Activated CD8-positive, alpha-beta T cell treated with anti-CD3 and anti-CD28 coated beads, Interleukin-2, amount 10 ng/mL, durations not matched to agents 7 days and 5 days (primary cell): Measurements from ENCODE around the gene SEMA4D. TPM values are rescaled to one million over a fixed set of nuclear protein-coding genes. Genes with fewer than 3 reads are reported as not detected.
"Not testable (repeated sequence)": the region's sequence is repeated elsewhere in the genome, so short reads cannot be mapped to it uniquely, and the experiment has no call there.

ENCODE experiments used
- ATAC-seq: fragments of 150-1000 bp; cut with Tn5 transposase; one replicate; pipeline ENCODE4 v1.10.0; 2021; ENCODE audit warnings: moderate library complexity
- CTCF ChIA-PET: fragments of 350-600 bp; sonication (Branson Sonifier 250); formaldehyde crosslinking; loops from one replicate; lab custom pipeline; 2021; ENCODE audit warnings: antibody characterized with exemption; lab: Charles Lee
- POLR2A ChIA-PET: fragments of 350-600 bp; sonication (Branson Sonifier 250); formaldehyde crosslinking; loops from one replicate; lab custom pipeline; 2021; ENCODE audit warnings: antibody characterized with exemption; lab: Charles Lee
- DNase-seq: peaks from one replicate; pipeline ENCODE4 v3.0.0-alpha.2; 2020
- H3K27ac Mint-ChIP-seq: one replicate; pipeline ENCODE4 v1.8.0; 2021; ENCODE audit warnings: mild to moderate bottlenecking, mixed read lengths
- H3K27me3 Mint-ChIP-seq: one replicate; pipeline ENCODE4 v1.8.0; 2021; ENCODE audit warnings: low read depth, mixed read lengths
- H3K36me3 Mint-ChIP-seq: one replicate; pipeline ENCODE4 v1.8.0; 2021; ENCODE audit warnings: low read depth, mixed read lengths
- H3K4me1 Mint-ChIP-seq: one replicate; pipeline ENCODE4 v1.8.0; 2021; ENCODE audit warnings: low read depth, mixed read lengths
- H3K4me3 Mint-ChIP-seq: one replicate; pipeline ENCODE4 v1.8.0; 2021; ENCODE audit warnings: mild to moderate bottlenecking, mixed read lengths
- H3K9me3 Mint-ChIP-seq: one replicate; pipeline ENCODE4 v1.8.0; 2022; ENCODE audit warnings: mixed read lengths; ENCODE audit not compliant: insufficient read depth
- total RNA-seq, 2 experiments: library from RNA; stranded (reverse); gene quantifications; one replicate each; pipeline ENCODE4 v1.2.3, GENCODE V29; 2021

Gene SEMA4D
- total RNA-seq, 2 experiments from 2014 or later: 314 to 321 TPM

- ChIA-PET POLR2A (no interaction called here), CTCF (no interaction called here)
- Mint-ChIP-seq H3K36me3 (peaks cover 85% of the 10 kb centered on the region), H3K4me3 (no peak overlapping the region), H3K9me3 (no peaks in the 10 kb centered on the region), H3K4me1 (peaks cover 21% of the 10 kb centered on the region), H3K27ac (no peak overlapping the region), H3K27me3 (no peaks in the 10 kb centered on the region)
- DNase-seq (no peak), ATAC-seq (no peak)
Observed at GRCh38 chr9:89349607-89350006, 148.3 kb downstream of the SEMA4D start.

DNA sequence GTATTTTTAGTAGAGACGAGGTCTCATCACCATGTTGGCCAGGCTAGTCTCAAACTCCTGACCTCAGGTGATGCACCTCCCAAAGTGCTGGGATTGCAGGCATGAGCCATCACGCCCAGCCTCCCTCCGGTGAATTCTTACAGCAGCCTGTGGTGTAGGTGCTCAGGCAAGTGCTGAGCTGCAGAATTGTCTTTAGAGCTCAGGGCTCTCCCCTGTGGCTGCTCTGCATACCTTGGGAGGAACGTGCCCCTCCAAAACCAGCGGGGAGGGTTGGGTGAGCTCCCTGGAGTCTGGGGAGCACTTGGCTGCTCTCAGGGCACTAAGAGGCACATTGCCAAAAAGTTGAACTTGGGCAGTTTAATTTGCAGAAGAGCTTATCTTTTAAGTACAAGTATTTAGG is 150.3 kb downstream of the SEMA4D start:
- Mint-ChIP-seq H3K4me1 (peaks cover 11% of the 10 kb centered on the region), H3K9me3 (no peaks in the 10 kb centered on the region), H3K27ac (no peak overlapping the region), H3K36me3 (peaks cover 88% of the 10 kb centered on the region), H3K27me3 (no peaks in the 10 kb centered on the region), H3K4me3 (no peak overlapping the region)
- ChIA-PET CTCF (no interaction called here), POLR2A (no interaction called here)
- ATAC-seq: no peak
- DNase-seq: no peak

DNA sequence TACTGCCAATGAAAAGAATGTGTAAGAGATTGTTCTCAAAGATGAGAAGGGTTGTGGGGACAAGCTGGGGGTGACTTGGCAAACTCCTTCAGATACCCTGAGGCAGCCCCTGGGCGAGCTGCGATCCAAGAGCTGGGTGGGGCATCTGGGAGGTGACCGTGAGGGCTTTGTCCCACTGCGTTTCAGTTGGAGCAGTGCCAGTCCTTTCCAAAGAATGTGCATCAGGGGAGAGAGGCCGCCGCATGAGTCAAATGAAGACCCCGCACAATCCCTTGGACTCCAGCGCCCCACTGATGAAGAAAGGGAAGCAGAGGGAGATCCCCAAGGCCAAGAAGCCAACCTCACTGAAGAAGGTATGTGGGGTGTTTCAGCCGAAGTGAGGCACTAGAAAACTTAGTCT is 151.2 kb downstream of the SEMA4D start:
- H3K4me3 Mint-ChIP-seq: no peak overlapping the region
- H3K27me3 Mint-ChIP-seq: no peaks in the 10 kb centered on the region
- CTCF ChIA-PET: no interaction called here
- no peak overlapping the region for H3K27ac Mint-ChIP-seq
- ATAC-seq: no peak
- peaks cover 4% of the 10 kb centered on the region for H3K4me1 Mint-ChIP-seq
- H3K9me3 Mint-ChIP-seq: no peaks in the 10 kb centered on the region
- H3K36me3 Mint-ChIP-seq: peaks cover 88% of the 10 kb centered on the region
- POLR2A ChIA-PET: no interaction called here
- no peak for DNase-seq

DNA sequence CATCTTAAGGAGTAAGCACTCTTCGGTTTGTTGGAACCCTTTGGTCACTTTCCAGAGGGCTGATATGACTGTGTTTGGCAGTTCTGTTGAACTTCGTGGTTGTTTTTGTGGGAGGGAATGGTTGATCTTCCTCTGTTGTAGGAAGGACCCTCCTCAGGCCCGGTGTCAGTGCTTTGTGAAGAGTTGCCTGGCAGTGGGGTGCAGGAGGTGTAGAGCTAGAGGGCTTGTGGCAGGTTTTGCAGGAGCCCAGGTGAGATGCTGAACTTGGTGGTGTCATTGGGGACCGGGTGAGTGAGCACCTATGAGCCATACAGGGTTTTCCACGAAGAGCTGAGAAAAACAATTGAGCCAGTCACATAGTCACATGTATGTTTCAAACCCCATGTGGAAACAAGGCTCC is 152.4 kb downstream of the SEMA4D start:
- H3K27ac Mint-ChIP-seq: no peak overlapping the region
- no peak for ATAC-seq

DNA sequence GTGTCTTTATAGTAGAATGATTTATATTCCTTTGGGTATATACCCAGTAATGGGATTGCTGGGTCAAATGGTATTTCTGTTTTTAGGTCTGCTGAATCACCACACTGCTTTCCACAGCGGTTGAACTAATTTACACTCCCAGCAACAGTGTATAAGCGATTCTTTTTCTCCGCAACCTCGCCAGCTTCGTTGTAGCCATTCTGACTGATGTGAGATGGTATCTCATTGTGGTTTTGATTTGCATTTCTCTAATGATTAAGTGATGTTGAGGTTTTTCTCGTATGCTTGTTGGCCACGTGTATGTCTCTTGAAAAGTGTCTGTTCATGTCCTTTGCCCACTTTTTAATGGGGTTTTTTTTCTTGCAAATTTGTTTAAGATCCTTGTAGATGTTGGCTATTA is 154.1 kb downstream of the SEMA4D start:
- H3K27me3 Mint-ChIP-seq, POLR2A ChIA-PET, ATAC-seq, H3K9me3 Mint-ChIP-seq, H3K4me3 Mint-ChIP-seq, H3K27ac Mint-ChIP-seq, CTCF ChIA-PET, H3K4me1 Mint-ChIP-seq, DNase-seq: not testable (repeated sequence)
- H3K36me3 Mint-ChIP-seq: peaks cover 84% of the 10 kb centered on the region

More for the DNA sequence above, 152.4 kb downstream of the SEMA4D start:
- ChIA-PET POLR2A (no interaction called here), CTCF (no interaction called here)
- Mint-ChIP-seq H3K27me3 (no peaks in the 10 kb centered on the region), H3K4me3 (no peak overlapping the region), H3K4me1 (peaks cover 1% of the 10 kb centered on the region), H3K9me3 (no peaks in the 10 kb centered on the region), H3K36me3 (peaks cover 88% of the 10 kb centered on the region)
- DNase-seq: no peak

DNA sequence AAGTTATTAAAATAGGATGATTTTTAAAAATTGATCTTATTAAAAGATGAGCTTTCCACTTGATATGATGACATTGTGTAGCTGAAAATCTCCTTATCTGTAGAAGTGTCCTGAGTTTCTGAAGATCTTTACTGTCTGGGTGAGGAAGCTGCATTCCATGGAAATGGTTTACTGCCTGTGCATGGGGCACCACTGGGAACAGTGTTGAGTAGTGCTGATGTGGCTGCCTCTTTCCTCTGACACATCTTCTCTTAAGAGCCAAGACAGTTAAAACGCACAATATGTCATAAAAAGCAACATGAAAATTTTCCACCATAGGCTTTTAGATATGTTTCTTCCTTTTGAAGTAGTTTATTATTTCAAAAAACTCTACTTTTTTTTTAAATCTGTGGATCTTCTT is 155.0 kb downstream of the SEMA4D start:
- POLR2A ChIA-PET: no interaction called here
- DNase-seq (no peak), ATAC-seq (no peak)
- no peak overlapping the region for H3K27ac Mint-ChIP-seq
- H3K9me3 Mint-ChIP-seq: no peaks in the 10 kb centered on the region
- H3K4me1 Mint-ChIP-seq: peaks cover 1% of the 10 kb centered on the region
- H3K27me3 Mint-ChIP-seq: no peaks in the 10 kb centered on the region
- CTCF ChIA-PET: no interaction called here
- peaks cover 83% of the 10 kb centered on the region for H3K36me3 Mint-ChIP-seq
- H3K4me3 Mint-ChIP-seq: no peak overlapping the region

- ChIA-PET POLR2A (no interaction called here), CTCF (interaction anchor here (0.7 kb wide), 1 partner anchor 9 kb away, joined by 3 read pairs; no protein-coding TSS in a partner anchor)
- Mint-ChIP-seq H3K27ac (no peak overlapping the region), H3K4me1 (peaks cover 1% of the 10 kb centered on the region), H3K36me3 (peaks cover 90% of the 10 kb centered on the region), H3K9me3 (no peaks in the 10 kb centered on the region), H3K27me3 (no peaks in the 10 kb centered on the region), H3K4me3 (no peak overlapping the region)
- no peak for DNase-seq
- ATAC-seq: no peak
Observed at GRCh38 chr9:89342213-89342612, 155.7 kb downstream of the SEMA4D start.

DNA sequence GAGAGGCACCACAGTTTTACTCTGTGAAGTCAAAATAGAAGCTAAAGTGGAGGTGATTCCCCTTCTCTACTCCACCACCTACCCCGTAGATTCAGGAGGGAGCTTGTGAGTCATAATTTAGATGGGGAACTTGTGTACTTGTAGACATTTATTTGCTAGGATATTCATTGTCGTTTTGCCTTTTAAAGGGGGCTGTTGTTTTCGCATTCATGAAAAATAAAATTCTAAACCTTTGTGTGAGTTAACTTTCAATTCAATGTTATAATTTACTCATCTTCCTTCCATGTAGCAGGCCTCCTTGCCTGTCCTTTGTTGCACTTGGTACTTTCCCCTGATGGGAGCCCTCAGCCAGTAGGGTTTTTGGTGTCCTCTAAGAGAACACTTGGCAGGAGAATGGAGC is 157.6 kb downstream of the SEMA4D start:
- Mint-ChIP-seq H3K4me3 (no peak overlapping the region), H3K27me3 (no peaks in the 10 kb centered on the region), H3K36me3 (peaks cover 80% of the 10 kb centered on the region), H3K27ac (no peak overlapping the region), H3K4me1 (peaks cover 1% of the 10 kb centered on the region), H3K9me3 (no peaks in the 10 kb centered on the region)
- ChIA-PET CTCF (interaction anchor here (1.0 kb wide), 2 partner anchors 16 to 258 kb away, joined by 3 to 4 read pairs; no protein-coding TSS in a partner anchor), POLR2A (no interaction called here)
- DNase-seq (no peak), ATAC-seq (no peak)

DNA sequence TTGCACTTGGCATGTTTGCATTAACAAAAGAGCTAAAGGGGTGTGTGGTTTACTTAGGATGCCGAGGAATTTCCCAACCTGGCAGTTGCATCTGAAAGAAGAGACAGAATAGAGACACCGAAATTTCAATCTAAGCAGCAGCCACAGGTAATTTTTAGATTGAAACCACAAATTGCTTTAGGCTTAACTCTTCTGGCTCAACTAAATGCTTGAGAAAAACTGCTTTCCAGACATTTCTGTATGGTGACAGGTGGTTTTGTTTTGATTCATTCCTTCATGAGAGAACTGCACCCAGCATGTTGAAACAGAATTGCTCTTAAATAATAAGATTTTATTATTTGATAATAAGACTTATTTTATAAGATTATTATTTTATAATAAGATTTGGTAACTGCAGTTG is 158.1 kb downstream of the SEMA4D start:
- peaks cover 77% of the 10 kb centered on the region for H3K36me3 Mint-ChIP-seq
- ChIA-PET POLR2A (no interaction called here), CTCF (interaction anchor here (1.0 kb wide), 2 partner anchors 16 to 259 kb away, joined by 3 to 4 read pairs; no protein-coding TSS in a partner anchor)
- H3K4me1 Mint-ChIP-seq: peaks cover 1% of the 10 kb centered on the region
- H3K27ac Mint-ChIP-seq: no peak overlapping the region
- H3K27me3 Mint-ChIP-seq: no peaks in the 10 kb centered on the region
- H3K9me3 Mint-ChIP-seq: no peaks in the 10 kb centered on the region
- DNase-seq (no peak), ATAC-seq (no peak)
- H3K4me3 Mint-ChIP-seq: no peak overlapping the region

DNA sequence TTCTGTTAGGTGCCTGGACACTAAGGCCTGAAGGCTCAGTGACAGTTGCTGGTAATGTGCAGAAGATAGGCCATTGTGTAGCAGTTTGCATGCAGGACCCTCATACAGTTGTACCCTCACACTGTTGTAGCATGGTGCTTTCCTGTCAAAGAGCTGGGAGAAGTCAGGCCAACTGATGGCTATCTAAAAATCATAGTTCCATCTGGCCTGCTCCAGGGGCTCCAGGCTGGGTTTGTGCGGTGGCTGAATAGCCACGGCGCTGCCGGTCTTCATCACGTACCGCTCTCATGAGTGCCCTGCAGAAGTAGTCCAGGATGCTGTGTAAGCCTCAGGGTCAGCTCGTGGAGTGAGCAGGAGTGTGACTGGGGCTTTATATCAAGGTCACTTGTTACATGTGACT is 167.4 kb downstream of the SEMA4D start:
- Mint-ChIP-seq H3K9me3 (no peaks in the 10 kb centered on the region), H3K4me3 (no peak overlapping the region), H3K27me3 (no peaks in the 10 kb centered on the region), H3K27ac (no peak overlapping the region), H3K36me3 (peaks cover 57% of the 10 kb centered on the region), H3K4me1 (peaks cover 3% of the 10 kb centered on the region)
- DNase-seq: no peak
- no peak for ATAC-seq
- ChIA-PET POLR2A (no interaction called here), CTCF (no interaction called here)

GRCh38 chr9:89329917-89330316 is 168.0 kb downstream of the SEMA4D start:
- DNase-seq (no peak), ATAC-seq (no peak)
- POLR2A ChIA-PET: no interaction called here
- Mint-ChIP-seq H3K4me3 (no peak overlapping the region), H3K4me1 (peaks cover 3% of the 10 kb centered on the region), H3K9me3 (no peaks in the 10 kb centered on the region), H3K27me3 (no peaks in the 10 kb centered on the region), H3K36me3 (peaks cover 56% of the 10 kb centered on the region), H3K27ac (no peak overlapping the region)
- CTCF ChIA-PET: no interaction called here

- Mint-ChIP-seq H3K4me1 (peaks cover 7% of the 10 kb centered on the region), H3K27ac (no peak overlapping the region), H3K4me3 (no peak overlapping the region), H3K9me3 (no peaks in the 10 kb centered on the region), H3K36me3 (peaks cover 46% of the 10 kb centered on the region), H3K27me3 (no peaks in the 10 kb centered on the region)
- CTCF ChIA-PET: interaction anchor here (1.4 kb wide), 1 partner anchor 11 kb away, joined by 4 read pairs; no protein-coding TSS in a partner anchor
- no peak for DNase-seq
- POLR2A ChIA-PET: no interaction called here
- no peak for ATAC-seq
Observed at GRCh38 chr9:89328064-89328463, 169.8 kb downstream of the SEMA4D start.

- CTCF ChIA-PET: interaction anchor here (1.0 to 1.9 kb wide), 5 partner anchors 11 to 223 kb away, joined by 3 to 11 read pairs (median 3); no protein-coding TSS in a partner anchor
- ATAC-seq (no peak), DNase-seq (no peak)
- Mint-ChIP-seq H3K36me3 (peaks cover 49% of the 10 kb centered on the region), H3K4me3 (no peak overlapping the region), H3K27me3 (no peaks in the 10 kb centered on the region), H3K9me3 (no peaks in the 10 kb centered on the region), H3K27ac (no peak overlapping the region), H3K4me1 (peaks cover 19% of the 10 kb centered on the region)
- POLR2A ChIA-PET: interaction anchor here (0.6 kb wide), 1 partner anchor 402 kb away, joined by 4 read pairs; no protein-coding TSS in a partner anchor
Observed at GRCh38 chr9:89325733-89326132, 172.2 kb downstream of the SEMA4D start.
